NCI-H2227 treated with DMSO at 0.1 percent for 48 hours (cell line): ENCODE results near the gene ARPP21.

Experiments used
- DNase-seq: peaks from one replicate; lab custom pipeline; 2025; lab: John Stamatoyannopoulos, UW

The ARPP21 gene

GRCh38 chr3:35675621-35676020 is 36.3 kb downstream of the ARPP21 start:
- DNase-seq: no peak

- DNase-seq: no peak
These were observed 38.5 kb downstream of the ARPP21 start for GRCh38 chr3:35677797-35678196.

DNA sequence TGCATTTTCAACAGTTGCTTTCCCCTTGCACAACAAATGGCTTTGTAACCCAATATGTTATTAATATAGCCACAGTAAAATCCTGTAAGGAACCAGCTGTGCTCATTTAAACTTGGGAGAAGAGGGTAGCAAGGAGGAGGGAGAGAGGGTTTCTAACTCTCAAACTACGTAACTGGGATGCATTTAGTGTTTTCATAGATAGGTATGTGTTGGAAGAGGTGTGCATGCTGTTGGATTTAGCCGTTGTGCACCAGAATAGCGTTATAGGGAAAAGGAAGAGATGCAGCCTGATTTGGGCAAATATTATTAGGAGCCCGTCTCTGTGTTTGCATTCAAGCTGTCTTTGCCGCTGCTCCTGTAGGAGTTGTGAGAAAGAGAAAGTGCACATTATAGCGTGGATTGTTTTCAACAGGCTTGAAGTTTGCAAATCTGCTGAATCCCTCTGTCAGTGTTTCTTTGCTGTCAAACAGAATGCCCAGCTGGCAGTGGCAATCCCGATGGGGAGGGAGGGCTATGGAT is 39.4 kb downstream of the ARPP21 start:
- DNase-seq: no peak

- no peak for DNase-seq
These were observed 40.2 kb downstream of the ARPP21 start for GRCh38 chr3:35679409-35680080.

DNA sequence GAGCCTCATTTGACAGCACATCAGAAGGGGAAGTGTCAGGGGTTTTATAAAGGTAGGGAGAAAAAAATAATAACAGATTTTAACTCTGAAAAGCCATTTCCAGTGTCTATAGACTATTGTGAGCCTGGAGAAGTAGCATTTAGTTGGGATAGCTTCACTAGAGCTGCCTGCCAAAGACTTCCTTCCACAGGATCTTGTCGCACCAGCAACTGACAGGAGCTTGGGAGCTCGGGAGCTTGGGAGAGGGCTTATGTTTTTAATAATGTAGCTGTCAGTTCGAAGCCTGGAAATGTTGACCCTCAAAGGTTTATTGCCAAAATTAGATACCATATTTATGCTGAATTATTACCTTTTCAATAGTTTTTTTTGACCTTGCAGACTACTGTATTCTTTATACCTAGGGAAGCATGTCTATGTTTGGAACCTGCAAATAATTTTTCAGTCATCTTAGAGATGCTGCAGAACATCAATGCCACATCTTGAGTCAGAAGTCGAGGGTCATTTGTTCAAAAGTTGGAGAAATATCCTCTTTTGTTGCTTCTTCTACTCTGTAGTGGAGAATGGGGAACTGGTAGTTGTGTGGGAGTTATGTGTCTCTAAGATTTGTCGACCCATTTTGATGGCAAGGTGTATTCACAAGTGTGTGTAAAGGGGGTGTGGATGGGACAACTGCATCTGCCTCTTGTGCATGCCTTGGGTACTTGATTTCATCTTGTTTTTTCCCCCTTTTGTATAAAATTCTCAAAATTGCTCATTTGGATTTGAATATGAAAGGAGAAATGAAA is 41.7 kb downstream of the ARPP21 start:
- DNase-seq: no peak

GRCh38 chr3:35685153-35685552 is 45.8 kb downstream of the ARPP21 start:
- DNase-seq: no peak

DNA sequence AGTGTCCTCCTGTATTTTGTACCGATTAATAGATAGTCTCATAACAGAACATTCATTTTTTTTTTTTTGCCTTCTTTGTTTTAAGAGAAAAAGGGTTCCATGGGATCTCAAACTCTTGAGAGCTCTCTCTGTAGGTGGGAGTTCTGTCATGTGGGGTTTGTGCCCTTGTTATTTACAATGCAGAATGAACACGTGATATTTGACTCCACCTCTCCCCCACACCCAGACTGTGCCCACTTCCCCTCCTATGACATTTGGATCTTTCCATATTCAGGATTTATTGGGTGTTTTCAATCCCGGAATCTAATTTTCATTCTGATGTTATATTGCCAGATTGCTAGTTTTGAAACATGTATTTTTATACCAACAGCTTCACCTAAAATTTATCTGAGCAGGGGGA is 49.5 kb downstream of the ARPP21 start:
- no peak for DNase-seq

- no peak for DNase-seq
These were observed 50.9 kb downstream of the ARPP21 start for GRCh38 chr3:35690271-35690670.

GRCh38 chr3:35705904-35706303 is 66.6 kb downstream of the ARPP21 start:
- no peak for DNase-seq

DNA sequence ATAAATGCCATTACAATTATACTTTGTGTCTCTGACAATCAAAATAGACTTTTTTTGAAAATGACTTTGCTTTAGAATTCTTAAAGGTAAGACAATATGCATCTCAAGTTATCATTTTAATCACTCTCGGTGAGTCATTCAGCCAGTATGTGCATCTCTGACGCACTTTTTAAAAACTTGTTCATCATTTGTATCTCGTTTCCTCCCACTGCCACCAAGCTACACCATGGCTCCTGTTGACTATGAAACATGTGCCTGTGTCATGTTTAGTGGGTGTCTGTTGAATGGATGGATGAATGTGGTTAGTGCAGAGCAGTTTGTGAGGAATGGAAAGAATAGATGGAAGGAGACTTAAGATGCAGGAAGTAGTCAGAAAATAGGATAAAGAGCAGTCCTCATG is 68.6 kb downstream of the ARPP21 start:
- DNase-seq: no peak

- no peak for DNase-seq
These were observed 69.3 kb downstream of the ARPP21 start for GRCh38 chr3:35708394-35709271.

DNA sequence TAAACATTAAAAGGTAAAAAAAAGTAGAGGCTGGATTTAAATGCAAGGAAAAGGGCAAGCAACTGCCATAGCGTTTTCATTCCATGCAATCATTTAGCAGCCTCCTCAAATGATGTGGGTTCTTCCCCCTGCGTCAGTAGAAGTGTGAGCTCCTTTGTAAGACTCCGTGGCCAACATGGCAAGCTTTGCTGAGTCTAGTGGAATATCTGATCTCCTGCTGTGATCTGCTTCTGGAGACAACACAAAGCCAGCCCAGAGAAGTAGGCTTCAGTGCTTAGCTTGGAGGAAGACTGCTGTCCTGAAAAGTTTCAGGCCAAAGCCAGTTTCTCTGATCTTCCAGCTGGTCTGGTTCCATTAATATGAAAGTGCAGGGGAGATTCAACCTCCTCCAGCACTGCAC is 70.4 kb downstream of the ARPP21 start:
- no peak for DNase-seq

DNA sequence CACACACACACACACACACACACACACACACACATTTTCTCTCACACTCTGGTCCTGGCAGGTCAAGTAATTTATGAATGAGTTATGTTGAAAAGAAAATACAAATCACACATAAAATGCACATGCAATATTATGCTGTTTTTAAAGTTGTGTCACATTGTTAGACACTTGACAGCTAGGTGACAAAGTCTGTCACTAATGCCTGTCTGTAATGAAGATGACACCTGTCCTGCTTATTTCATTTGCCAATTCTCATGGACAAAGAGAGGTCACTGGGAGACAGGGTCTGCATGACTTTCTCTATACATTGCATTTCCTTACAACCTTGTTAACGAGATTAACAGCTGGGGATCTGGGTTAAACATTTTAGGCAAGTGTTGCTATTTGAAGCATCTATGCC is 71.2 kb downstream of the ARPP21 start:
- DNase-seq: no peak

GRCh38 chr3:35718921-35719320 is 79.6 kb downstream of the ARPP21 start:
- no peak for DNase-seq

DNA sequence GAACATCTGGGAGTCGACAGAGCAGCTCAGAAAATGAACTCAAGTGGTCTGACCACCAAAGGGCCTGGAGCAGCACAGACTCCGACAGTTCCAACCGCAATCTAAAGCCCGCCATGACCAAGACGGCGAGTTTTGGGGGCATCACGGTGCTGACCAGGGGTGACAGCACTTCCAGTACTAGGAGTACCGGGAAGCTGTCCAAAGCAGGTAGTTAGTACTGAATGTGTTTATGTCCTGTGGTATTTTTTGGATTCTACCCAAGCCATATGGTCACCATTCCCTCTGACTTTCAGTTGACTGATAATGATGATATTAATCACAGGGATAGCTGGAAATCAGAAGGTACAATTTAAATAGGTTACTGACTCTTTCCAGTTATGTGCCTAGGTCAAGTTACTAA is 82.3 kb downstream of the ARPP21 start:
- DNase-seq: no peak

DNA sequence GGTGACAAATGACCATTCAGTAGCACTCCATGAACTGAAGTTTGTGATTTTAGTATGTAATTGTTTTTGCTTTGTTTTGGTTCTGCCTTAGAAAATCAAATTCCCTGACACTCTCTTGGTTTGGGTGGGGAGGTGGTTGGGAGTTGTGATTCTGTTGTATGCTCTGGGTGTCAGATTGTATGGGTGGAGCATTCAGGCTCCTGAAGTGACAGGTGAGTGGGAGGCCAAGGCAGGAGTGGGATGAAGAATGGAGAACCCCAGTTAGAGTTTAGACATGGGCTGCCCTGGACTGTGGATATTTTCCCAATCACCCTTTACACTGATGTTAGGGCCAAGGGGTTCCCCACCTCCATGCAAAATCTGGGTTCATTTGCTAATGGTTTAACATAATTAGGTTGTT is 83.6 kb downstream of the ARPP21 start:
- no peak for DNase-seq

GRCh38 chr3:35723480-35724097 is 84.3 kb downstream of the ARPP21 start:
- DNase-seq: no peak

GRCh38 chr3:35724106-35724505 is 84.8 kb downstream of the ARPP21 start:
- no peak for DNase-seq

GRCh38 chr3:35727179-35727578 is 87.9 kb downstream of the ARPP21 start:
- DNase-seq: no peak

- DNase-seq: no peak
These were observed 94.0 kb downstream of the ARPP21 start for GRCh38 chr3:35733341-35733740.

DNA sequence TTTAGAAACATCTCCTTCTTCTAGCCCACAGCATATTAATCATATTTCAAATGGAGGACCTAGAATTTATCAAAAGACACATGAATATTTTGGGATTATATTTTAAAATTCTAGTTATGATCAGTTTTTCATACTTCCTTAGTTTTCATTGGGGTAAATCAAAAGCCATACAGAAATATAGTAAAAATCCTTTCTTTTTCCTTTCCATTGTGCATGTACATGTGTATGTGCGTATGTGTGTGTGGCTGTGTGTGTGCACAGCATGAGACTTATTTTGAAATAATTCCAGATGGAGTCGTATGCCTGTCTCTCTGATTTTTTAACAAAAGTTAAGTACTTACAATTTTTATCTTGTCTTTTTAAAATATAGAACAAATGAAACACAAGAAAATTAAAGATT is 94.5 kb downstream of the ARPP21 start:
- DNase-seq: no peak

DNA sequence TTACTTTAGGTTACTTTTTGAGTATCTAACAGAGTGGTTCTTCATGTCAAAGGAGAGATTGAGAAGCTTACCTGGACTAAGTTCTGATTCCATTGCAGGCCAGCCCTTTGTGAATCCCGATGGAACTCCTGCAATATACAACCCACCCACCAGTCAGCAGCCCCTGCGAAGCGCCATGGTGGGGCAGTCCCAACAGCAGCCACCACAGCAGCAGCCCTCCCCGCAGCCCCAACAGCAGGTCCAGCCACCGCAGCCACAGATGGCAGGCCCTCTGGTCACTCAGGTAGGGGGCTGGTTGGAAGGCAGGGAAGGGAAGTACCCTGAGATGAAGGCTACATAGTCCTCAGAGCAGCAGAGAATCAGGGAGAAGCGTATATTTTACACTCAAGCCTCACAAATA is 97.8 kb downstream of the ARPP21 start:
- DNase-seq: no peak
